ENCODE measurements around the gene OR9A2.
"Not testable (repeated sequence)": the region's sequence is repeated elsewhere in the genome, so short reads cannot be mapped to it uniquely, and the experiment has no call there.

OR9A2 gene

DNA sequence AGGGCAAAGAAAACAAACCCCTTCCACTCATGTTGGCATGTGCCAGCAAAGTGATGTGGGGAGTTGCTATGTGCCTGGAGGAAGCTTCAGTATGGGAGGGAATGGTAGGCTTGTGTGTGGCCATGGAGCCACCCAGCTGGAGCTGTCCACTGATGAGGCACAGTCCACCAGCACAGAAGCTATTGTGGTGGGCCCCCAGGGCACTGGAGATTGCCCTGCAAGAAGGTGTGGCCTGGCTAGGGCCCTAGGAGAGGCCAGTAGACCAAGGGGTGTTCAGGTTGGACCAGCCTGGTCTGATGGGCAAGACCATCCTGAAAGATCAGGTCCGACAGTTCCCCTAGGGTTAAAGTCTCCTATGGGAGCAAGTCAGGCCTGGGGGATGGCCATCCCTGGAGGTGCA, 42.6 kb downstream of the OR9A2 start:
- TF ChIP-seq, protein P1, sequence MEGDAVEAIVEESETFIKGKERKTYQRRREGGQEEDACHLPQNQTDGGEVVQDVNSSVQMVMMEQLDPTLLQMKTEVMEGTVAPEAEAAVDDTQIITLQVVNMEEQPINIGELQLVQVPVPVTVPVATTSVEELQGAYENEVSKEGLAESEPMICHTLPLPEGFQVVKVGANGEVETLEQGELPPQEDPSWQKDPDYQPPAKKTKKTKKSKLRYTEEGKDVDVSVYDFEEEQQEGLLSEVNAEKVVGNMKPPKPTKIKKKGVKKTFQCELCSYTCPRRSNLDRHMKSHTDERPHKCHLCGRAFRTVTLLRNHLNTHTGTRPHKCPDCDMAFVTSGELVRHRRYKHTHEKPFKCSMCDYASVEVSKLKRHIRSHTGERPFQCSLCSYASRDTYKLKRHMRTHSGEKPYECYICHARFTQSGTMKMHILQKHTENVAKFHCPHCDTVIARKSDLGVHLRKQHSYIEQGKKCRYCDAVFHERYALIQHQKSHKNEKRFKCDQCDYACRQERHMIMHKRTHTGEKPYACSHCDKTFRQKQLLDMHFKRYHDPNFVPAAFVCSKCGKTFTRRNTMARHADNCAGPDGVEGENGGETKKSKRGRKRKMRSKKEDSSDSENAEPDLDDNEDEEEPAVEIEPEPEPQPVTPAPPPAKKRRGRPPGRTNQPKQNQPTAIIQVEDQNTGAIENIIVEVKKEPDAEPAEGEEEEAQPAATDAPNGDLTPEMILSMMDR (IDR thresholded peaks at IDR 0.05; ENCODE audit: insufficient read depth, low read length, missing control alignments) = no peak
- ChIA-PET POLR2A (no interaction called here), CTCF (no interaction called here)
- no peak overlapping the region for H3K4me3 ChIP-seq (ENCODE audit: low read depth, low read length)
- DNase-seq (ENCODE audit: low read depth, low spot score) = no peak

- TF ChIP-seq, protein P1 (IDR thresholded peaks at IDR 0.05; ENCODE audit: insufficient read depth, low read length, missing control alignments) = no peak
- no peak for DNase-seq (ENCODE audit: low read depth, low spot score)
- ChIA-PET CTCF (no interaction called here), POLR2A (no interaction called here)
- H3K4me3 ChIP-seq (ENCODE audit: low read depth, low read length) = no peak overlapping the region
These were observed 43.1 kb downstream of the OR9A2 start for GRCh38 chr7:142983825-142984224.

GRCh38 chr7:142978402-142978801, 48.5 kb downstream of the OR9A2 start:
- POLR2A ChIA-PET; CTCF ChIA-PET; H3K4me3 ChIP-seq (ENCODE audit: low read depth, low read length); DNase-seq (ENCODE audit: low read depth, low spot score): not testable (repeated sequence)
